Measurements from ENCODE around the gene PKHD1.

PKHD1 gene

GRCh38 chr6:52087498-52087999, at the start of gene PKHD1:
Gene PKHD1 (minus strand): TSS chr6:52087613. CDS start chr6:52084933, 2,680 bp downstream.
- no peak for DNase-seq

DNA sequence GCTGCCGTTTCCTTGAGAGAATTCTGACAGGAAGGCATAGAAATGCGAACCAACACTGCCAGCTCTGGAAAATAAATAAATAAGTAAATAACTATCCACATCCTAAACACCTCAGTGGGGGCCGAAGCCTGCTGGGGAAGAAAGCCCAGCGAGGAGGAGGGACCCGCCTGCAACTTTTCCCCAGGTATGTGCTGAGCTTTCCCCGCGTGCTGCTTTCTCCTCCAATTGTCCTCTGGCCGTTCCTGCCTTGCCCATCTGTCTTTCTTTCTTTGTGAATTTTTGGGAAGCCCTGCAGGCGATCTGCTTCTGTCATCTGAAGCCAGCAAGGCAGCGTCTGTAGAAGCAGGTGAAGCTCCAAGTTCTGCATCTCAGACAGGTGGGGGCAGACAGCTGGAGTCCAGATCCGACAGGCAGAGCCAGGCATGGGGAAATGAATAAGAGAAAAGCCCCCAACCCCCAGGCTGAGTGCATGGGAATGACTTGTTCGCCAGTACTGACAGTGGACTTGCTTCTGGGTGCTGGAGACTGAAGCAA, 49.6 kb upstream of the PKHD1 start:
- DNase-seq = no peak

- DNase-seq = no peak
These were observed 48.6 kb upstream of the PKHD1 start for GRCh38 chr6:52136055-52136454.

GRCh38 chr6:52135217-52135616, 47.8 kb upstream of the PKHD1 start:
- no peak for DNase-seq

- DNase-seq = no peak
These were observed 46.6 kb upstream of the PKHD1 start for GRCh38 chr6:52134011-52134410.

- DNase-seq = no peak
These were observed 45.9 kb upstream of the PKHD1 start for GRCh38 chr6:52133324-52133723.

DNA sequence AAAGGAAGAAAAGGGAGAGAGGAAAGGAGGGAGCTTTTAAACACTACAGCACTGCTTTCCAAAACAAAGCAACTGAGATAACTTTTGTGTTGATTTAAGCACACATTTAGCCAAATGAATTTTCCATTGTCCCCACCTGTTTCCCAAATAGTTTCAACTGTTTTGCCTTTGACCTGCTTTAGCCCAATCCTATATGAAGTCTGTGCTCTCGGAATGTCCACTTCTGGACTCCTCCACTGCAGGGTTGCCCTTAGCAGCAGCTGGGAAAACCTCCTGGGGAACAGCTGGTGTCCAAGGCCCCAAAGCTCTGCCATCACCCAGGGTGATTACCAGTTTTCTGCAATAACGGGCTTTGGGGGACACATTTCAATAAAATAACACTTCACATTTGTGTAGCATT, 44.9 kb upstream of the PKHD1 start:
- no peak for DNase-seq

- no peak for DNase-seq
These were observed 43.0 kb upstream of the PKHD1 start for GRCh38 chr6:52130440-52130839.

GRCh38 chr6:52127957-52128356, 40.5 kb upstream of the PKHD1 start:
- DNase-seq = no peak

DNA sequence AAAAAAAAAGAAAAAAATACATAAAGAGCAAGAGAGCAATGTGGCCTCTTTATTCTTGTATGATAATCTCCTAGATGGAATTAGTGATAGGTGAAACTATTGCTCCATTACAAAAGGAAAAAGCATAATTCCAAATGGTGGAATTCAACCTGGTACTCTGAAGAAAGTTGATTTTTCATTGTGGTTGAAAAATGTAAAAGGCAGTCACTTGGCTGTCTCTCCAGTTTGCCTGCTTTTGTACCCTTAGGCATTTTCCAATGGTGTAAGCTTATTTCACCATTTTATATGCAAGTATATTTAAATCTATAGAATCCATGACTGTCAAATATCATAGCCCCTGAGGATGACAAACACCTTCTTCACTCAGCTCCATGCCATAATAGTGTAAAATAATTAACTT, 38.8 kb upstream of the PKHD1 start:
- DNase-seq = no peak

- no peak for DNase-seq
These were observed 38.2 kb upstream of the PKHD1 start for GRCh38 chr6:52125572-52125971.

DNA sequence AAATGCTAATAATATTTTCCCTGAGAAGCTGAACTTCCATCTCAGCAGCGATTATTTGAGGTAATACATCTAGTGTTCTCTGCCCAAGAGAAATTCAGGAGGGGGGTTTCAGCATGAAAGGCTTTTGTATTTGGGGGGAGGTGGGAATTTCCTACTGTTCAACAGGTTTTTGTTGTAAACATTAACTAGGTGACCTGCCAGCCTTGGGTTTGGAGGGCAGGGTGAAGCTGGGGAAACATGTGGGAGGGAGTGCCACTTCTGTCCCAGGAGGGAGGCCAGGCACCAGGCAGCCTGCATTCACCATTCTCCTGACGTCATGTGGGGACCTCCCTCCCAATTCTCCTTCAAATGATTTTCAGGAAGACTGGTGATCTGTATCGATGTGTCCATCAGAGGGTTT, 37.7 kb upstream of the PKHD1 start:
- DNase-seq = no peak

DNA sequence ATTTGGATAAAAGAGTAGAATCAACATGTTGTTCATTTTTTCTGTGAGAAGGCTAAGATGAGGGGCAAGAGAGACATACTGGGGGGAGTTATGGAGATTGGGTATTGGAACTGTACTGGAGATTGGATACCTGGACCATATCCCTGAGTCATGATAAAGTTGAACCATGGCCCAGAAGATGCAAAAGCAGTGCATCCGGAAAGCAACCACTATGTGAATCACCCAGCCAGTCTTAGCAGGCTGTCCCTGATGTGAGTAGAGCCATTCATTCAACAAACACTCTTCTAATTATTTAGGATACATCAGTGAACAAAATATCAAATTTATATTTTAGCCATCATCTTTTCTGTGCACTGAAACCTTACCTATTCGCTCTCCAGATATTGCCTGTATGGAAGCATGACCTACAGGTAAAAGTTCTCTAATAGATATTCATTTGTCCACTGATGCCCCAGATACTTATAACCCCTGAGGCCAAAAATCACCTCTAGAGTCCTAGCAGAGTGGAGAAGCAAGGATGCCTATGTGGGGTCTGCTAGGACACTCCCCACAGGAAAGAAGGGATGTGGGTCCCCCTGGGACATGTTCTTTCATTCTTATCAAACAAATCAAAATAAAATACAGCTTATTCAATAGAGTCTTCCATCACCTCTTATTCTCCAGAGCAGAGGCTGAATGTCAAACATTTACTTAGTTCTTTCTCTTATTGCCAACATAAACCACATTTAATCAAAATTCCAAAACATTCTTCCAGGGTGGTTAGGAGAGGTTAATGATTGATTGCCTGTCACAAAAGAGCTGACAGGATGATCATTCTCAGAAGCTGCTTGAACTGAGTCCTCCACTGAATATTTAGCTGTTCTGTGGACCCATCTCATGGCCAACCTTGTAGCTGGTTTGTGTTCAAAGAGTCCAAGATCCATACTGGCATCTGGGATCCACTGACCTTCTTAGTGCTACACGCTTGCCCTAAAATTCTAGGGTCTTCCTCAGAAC, 37.0 kb upstream of the PKHD1 start:
- no peak for DNase-seq

- DNase-seq = no peak
These were observed 35.8 kb upstream of the PKHD1 start for GRCh38 chr6:52123251-52123650.

DNA sequence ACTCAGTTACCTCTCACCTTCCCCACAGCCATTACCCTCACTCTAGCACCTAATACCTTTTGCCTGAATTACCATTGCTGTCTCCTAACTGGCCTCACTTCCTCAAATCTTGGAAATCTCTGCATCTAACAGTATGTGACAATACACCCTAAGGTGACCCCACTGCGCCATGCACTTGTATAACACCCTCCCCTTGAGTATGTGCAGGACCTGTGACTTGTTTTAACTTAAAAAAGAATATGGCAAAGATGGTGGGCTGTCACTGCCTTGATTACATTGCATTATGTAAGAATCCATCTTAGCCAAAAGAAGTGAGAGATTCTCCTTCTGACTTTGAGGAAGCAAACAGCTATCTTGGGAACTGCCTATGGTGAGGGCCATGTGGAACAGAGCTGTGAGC, 29.9 kb upstream of the PKHD1 start:
- no peak for DNase-seq

DNA sequence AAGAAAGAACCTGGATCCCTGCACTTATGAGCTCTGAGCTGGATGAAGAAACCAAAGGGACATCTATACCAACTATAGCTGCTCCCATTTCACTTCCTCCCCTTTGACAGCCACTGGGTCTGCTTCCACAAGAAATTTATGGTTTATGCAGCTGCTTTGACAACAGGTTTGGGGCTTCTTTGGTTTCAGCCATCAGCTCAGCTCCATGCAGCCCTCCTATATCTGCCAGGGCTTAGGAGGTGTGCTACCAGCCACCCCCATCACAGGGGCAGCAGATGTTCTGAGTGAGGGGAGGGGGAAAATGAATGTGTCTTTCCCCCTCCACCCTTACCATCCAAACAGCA, 29.2 kb upstream of the PKHD1 start:
- no peak for DNase-seq

DNA sequence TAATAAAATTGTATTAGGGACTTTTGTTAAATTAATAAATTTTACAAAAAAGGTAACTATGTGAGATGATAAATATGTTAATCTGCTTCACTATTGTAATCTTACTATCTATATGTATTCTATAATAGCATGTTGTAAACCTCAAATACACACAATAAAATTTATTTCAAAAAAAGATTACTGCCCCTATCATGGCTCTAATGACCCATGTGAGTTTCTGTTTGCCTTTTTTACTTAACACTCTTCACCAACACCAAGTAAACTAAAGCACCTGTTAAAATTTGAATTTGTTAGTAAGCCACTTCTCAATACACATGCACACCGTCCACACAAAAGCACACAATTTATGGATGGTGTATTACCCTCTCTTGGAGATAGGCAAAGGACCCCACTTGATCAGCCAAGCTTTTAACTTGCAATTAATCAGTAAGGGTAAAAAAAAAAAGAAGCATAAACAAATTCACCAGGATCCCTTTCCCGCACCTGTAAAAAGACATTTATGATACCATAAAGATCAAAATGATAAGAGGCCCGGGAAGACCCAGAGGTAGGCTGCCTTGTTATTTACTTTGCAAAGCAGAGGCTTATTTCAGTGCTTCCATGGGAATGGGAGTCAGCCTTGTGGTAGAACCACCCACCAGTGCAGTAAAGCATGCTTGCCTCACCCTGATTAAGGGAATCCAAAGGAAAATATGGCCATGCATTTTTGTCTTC, 28.6 kb upstream of the PKHD1 start:
- DNase-seq = no peak

- DNase-seq = no peak
These were observed 27.8 kb upstream of the PKHD1 start for GRCh38 chr6:52115145-52115741.

GRCh38 chr6:52109171-52109571, 21.8 kb upstream of the PKHD1 start:
- no peak for DNase-seq

GRCh38 chr6:52108128-52108527, 20.7 kb upstream of the PKHD1 start:
- no peak for DNase-seq

GRCh38 chr6:52106994-52107393, 19.6 kb upstream of the PKHD1 start:
- DNase-seq = no peak

GRCh38 chr6:52104979-52105378, 17.6 kb upstream of the PKHD1 start:
- DNase-seq = no peak

DNA sequence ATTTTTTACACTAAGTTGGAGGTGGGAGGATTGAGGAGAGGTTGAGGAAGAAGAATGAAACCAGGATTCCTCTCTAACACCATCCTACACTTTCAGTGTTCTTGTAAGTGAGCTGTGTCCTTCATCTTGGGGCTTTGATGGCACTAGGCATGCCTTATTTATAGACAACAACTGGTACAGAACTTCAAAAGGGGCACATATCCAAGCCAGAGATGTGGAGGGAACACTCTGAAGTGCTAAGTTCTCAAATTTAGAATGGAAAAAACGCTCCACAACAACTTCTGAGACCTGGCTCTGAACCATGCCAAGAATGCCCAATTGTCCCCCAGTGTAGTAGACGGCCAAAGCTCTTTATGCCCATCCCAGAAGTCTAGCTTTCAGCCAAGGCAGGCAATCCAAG, 16.2 kb upstream of the PKHD1 start:
- DNase-seq = no peak
